ENCODE data around the gene BAIAP2.
"Not testable (repeated sequence)": the region's sequence is repeated elsewhere in the genome, so short reads cannot be mapped to it uniquely, and the experiment has no call there.

Gene BAIAP2

DNA sequence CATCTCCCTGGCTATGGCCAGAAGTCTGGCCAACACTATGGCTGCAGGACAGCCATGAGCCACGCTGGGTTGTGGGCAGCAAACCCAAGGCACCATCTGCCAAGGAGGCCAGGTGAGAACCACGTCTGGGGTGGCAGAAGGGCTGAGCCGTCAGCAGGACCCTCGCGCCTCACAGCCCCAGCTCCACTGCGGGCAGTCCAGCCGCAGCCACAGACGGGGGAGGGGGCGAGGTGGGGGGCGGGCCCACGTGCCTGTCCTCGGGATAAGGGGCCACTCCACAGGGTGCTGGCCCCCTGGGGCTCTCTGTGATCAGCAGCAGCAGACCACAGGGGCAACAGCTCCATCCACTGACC, 6.5 kb upstream of the BAIAP2 start:
- Histone ChIP-seq H3K4me3 (ENCODE audit: insufficient read depth, low read length, poor library complexity, severe bottlenecking) (no peak overlapping the region), H3F3A (ENCODE audit: insufficient read depth) (no peaks in the 10 kb centered on the region), H3K9me2 (replicated peaks; ENCODE audit: insufficient read depth, low read length) (no peaks in the 10 kb centered on the region), H4K20me1 (ENCODE audit: low read depth, low read length) (no peaks in the 10 kb centered on the region), H3K9me3 (ENCODE audit: insufficient read depth, low read length) (no peaks in the 10 kb centered on the region), H3K4me2 (ENCODE audit: low read depth, low read length, poor library complexity, severe bottlenecking) (no peak overlapping the region), H3K27me3 (ENCODE audit: low read length) (no peaks in the 10 kb centered on the region), H3K36me3 (ENCODE audit: low read length) (no peaks in the 10 kb centered on the region), H3K27ac (ENCODE audit: low read depth, low read length) (no peak overlapping the region), H3K9ac (ENCODE audit: low read length) (no peak overlapping the region), H3K79me2 (ENCODE audit: insufficient read depth, low read length) (no peaks in the 10 kb centered on the region), H2AFZ (ENCODE audit: low read depth, low read length, severe bottlenecking) (no peak overlapping the region)
- no peak for TF ChIP-seq EZH2phosphoT487 (conservative IDR thresholded peaks at IDR 0.05; ENCODE audit: low read length)
- TF ChIP-seq, protein P1, sequence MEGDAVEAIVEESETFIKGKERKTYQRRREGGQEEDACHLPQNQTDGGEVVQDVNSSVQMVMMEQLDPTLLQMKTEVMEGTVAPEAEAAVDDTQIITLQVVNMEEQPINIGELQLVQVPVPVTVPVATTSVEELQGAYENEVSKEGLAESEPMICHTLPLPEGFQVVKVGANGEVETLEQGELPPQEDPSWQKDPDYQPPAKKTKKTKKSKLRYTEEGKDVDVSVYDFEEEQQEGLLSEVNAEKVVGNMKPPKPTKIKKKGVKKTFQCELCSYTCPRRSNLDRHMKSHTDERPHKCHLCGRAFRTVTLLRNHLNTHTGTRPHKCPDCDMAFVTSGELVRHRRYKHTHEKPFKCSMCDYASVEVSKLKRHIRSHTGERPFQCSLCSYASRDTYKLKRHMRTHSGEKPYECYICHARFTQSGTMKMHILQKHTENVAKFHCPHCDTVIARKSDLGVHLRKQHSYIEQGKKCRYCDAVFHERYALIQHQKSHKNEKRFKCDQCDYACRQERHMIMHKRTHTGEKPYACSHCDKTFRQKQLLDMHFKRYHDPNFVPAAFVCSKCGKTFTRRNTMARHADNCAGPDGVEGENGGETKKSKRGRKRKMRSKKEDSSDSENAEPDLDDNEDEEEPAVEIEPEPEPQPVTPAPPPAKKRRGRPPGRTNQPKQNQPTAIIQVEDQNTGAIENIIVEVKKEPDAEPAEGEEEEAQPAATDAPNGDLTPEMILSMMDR (IDR thresholded peaks at IDR 0.05; ENCODE audit: insufficient read depth, low read length, poor library complexity, severe bottlenecking), result no peak

DNA sequence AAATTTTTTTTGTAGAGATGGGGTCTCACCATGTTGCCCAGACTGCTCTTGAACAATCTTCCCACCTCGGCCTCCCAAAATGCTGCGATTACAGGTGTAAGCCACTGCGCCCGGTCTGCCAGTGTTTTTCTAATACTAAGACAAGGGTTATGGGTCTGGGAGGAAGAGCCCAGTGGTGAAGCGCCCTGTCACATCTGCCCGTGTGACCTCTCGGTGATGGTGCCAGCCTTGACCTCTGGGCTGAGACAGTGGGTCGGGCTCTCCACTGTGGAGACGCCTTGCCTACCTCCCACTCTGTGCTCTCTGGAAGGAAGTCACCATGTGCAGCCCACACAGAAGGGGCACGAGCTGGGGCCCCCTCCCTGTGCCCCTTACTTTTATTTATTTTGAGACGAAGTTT, 5.1 kb upstream of the BAIAP2 start:
- no peaks in the 10 kb centered on the region for H4K20me1 ChIP-seq (ENCODE audit: low read depth, low read length)
- H3K79me2 ChIP-seq (ENCODE audit: insufficient read depth, low read length), result no peaks in the 10 kb centered on the region
- peaks cover 5% of the 10 kb centered on the region; the same call in 1 of the 2 replicates for H3K27me3 ChIP-seq (ENCODE audit: low read length)
- no peak overlapping the region for H3K4me3 ChIP-seq (ENCODE audit: insufficient read depth, low read length, poor library complexity, severe bottlenecking)
- no peak for TF ChIP-seq EZH2phosphoT487 (conservative IDR thresholded peaks at IDR 0.05; ENCODE audit: low read length)
- TF ChIP-seq, protein P1 (IDR thresholded peaks at IDR 0.05; ENCODE audit: insufficient read depth, low read length, poor library complexity, severe bottlenecking), result no peak
- no peaks in the 10 kb centered on the region for H3K36me3 ChIP-seq (ENCODE audit: low read length)
- no peak overlapping the region for H3K27ac ChIP-seq (ENCODE audit: low read depth, low read length)
- H3K9ac ChIP-seq (ENCODE audit: low read length), result no peak overlapping the region
- no peak overlapping the region for H2AFZ ChIP-seq (ENCODE audit: low read depth, low read length, severe bottlenecking)
- no peaks in the 10 kb centered on the region for H3F3A ChIP-seq (ENCODE audit: insufficient read depth)
- no peaks in the 10 kb centered on the region for H3K9me3 ChIP-seq (ENCODE audit: insufficient read depth, low read length)
- no peaks in the 10 kb centered on the region for H3K9me2 ChIP-seq (replicated peaks; ENCODE audit: insufficient read depth, low read length)
- H3K4me2 ChIP-seq (ENCODE audit: low read depth, low read length, poor library complexity, severe bottlenecking), result no peak overlapping the region

DNA sequence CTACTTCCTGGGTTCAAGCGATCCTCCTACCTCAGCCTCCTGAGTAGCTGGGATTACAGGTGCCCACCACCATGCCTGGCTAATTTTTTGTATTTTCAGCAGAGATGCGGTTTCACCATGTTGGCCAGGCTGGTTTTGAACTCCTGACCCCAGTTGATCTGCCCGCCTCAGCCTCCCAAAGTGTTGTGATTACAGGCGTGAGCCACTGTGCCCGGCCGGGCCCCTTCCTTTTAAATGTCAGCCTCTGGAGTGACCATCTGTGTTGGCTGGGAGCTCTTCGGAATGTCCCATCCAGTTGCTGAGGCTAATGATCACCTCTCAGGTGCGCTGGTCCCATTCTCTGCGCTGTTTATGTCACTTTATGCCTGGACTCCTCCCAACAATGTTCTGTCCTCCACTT, 4.6 kb upstream of the BAIAP2 start:
- not testable (repeated sequence) for H4K20me1 ChIP-seq (ENCODE audit: low read depth, low read length); H3K9me2 ChIP-seq (replicated peaks; ENCODE audit: insufficient read depth, low read length); H3F3A ChIP-seq (ENCODE audit: insufficient read depth); H3K27ac ChIP-seq (ENCODE audit: low read depth, low read length); H3K4me2 ChIP-seq (ENCODE audit: low read depth, low read length, poor library complexity, severe bottlenecking); H2AFZ ChIP-seq (ENCODE audit: low read depth, low read length, severe bottlenecking); H3K27me3 ChIP-seq (ENCODE audit: low read length); H3K9ac ChIP-seq (ENCODE audit: low read length); H3K36me3 ChIP-seq (ENCODE audit: low read length); H3K79me2 ChIP-seq (ENCODE audit: insufficient read depth, low read length); H3K4me3 ChIP-seq (ENCODE audit: insufficient read depth, low read length, poor library complexity, severe bottlenecking); H3K9me3 ChIP-seq (ENCODE audit: insufficient read depth, low read length)

DNA sequence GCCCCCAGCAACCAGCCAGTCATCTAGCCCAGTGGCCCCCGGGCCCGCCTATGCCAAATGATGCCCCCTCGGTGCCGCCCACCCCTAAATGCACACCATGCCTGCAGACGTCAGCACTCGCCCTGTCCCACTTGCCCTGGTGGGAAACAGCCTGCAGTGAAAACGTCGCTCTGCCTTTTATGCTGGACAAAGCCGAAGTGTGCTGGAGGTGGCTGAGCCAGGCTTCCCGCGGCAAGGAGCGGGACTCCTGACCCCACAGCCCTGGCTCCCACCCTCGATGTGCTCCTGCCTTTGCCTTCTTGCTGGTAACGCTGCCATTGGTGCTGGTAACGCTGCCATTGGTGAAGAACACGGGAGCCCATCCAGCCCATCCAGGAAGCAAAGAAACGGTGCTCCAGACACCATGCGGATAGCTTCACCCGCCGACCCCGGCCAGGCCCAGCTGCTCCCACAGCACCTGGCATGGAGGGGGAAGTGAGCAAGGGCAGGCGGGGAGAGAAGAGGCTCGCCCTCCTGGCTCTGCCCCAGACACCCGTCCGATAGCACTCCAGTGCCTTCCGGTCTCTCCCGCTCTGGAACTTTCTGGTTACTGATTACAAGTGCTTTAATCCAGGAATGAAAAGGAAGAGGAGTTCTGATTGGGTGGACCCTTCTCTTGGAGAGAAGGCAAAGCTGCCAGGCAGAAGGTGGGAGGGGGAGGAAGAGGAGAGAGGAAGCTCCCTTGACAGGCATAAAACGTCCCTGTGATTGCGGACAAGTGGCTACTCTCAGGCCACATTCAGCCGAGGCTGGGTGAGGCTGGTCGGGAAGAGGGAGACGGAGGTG, 4.0 kb upstream of the BAIAP2 start:
- no peaks in the 10 kb centered on the region for H3K79me2 ChIP-seq (ENCODE audit: insufficient read depth, low read length)
- H2AFZ ChIP-seq (ENCODE audit: low read depth, low read length, severe bottlenecking), result no peak overlapping the region
- no peaks in the 10 kb centered on the region for H4K20me1 ChIP-seq (ENCODE audit: low read depth, low read length)
- H3K27ac ChIP-seq (ENCODE audit: low read depth, low read length), result no peak overlapping the region
- no peak overlapping the region for H3K4me2 ChIP-seq (ENCODE audit: low read depth, low read length, poor library complexity, severe bottlenecking)
- no peak overlapping the region for H3K9ac ChIP-seq (ENCODE audit: low read length)
- H3K27me3 ChIP-seq (ENCODE audit: low read length), result peaks cover 5% of the 10 kb centered on the region; the same call in 1 of the 2 replicates
- H3F3A ChIP-seq (ENCODE audit: insufficient read depth), result no peaks in the 10 kb centered on the region
- TF ChIP-seq EZH2phosphoT487 (conservative IDR thresholded peaks at IDR 0.05; ENCODE audit: low read length), result no peak
- TF ChIP-seq, protein P1 (IDR thresholded peaks at IDR 0.05; ENCODE audit: insufficient read depth, low read length, poor library complexity, severe bottlenecking), result no peak
- no peak overlapping the region for H3K4me3 ChIP-seq (ENCODE audit: insufficient read depth, low read length, poor library complexity, severe bottlenecking)
- H3K36me3 ChIP-seq (ENCODE audit: low read length), result no peaks in the 10 kb centered on the region
- no peaks in the 10 kb centered on the region for H3K9me2 ChIP-seq (replicated peaks; ENCODE audit: insufficient read depth, low read length)
- H3K9me3 ChIP-seq (ENCODE audit: insufficient read depth, low read length), result no peaks in the 10 kb centered on the region

Data from SU-DHL-6 (cell line).